Endothelial cell of umbilical vein (primary cell): ENCODE measurements around the gene DCLRE1B. TPM values are rescaled to one million over a fixed set of nuclear protein-coding genes. Genes with fewer than 3 reads are reported as not detected.

Source experiments
- BruUV-seq: library from RNA; stranded (reverse); fragments of 400-500 nt; replicated peaks from 2 replicates; lab custom pipeline; 2021; lab: Mats Ljungman, UMichigan
- CTCF ChIA-PET: fragments of 300-600, 350-600 bp; sonication (Branson Sonifier 250); formaldehyde crosslinking; loops from one replicate; lab custom pipeline; 2021; ENCODE audit warnings: antibody characterized with exemption, inconsistent platforms; lab: Charles Lee
- POLR2A ChIA-PET: fragments of 300-600, 350-600 bp; sonication (Branson Sonifier 250); formaldehyde crosslinking; loops from one replicate; lab custom pipeline; 2021; ENCODE audit warnings: antibody characterized with exemption, inconsistent platforms; lab: Charles Lee
- DNase-seq: peaks from one replicate; pipeline ENCODE4 v3.0.0-alpha.2; 2011; ENCODE audit warnings: low read depth, low spot score
- FAIRE-seq: peaks from 2 replicates; lab custom pipeline; 2011; peaks lifted over from hg19 to GRCh38; lab: Jason Lieb, UNC
- H2AFZ ChIP-seq: 2 replicates; pipeline ENCODE4 v1.6.0; 2012; ENCODE audit warnings: low read depth, low read length, control low read depth, inconsistent platforms
- H3K27ac ChIP-seq: 2 replicates; pipeline ENCODE4 v1.5.1; 2011; ENCODE audit warnings: low read depth, mild to moderate bottlenecking, control low read depth, low read length, moderate library complexity; ENCODE audit not compliant: insufficient read depth
- H3K27me3 ChIP-seq, 2 experiments: 2 replicates each; pipeline versions ENCODE4 v1.6.0 to v1.6.1; 2011; ENCODE audit warnings: low read length in 2 of 2, mixed read lengths in 1 of 2; ENCODE audit not compliant: control insufficient read depth in 2 of 2, insufficient read depth in 2 of 2
- H3K36me3 ChIP-seq, 2 experiments: 2 replicates in 1 of 2; 3 replicates in 1 of 2; pipeline ENCODE4 v1.5.1; 2011; ENCODE audit warnings: low read length in 2 of 2, mild to moderate bottlenecking in 1 of 2, moderate library complexity in 1 of 2; ENCODE audit not compliant: control insufficient read depth in 2 of 2, insufficient read depth in 2 of 2; ENCODE audit errors: extremely low read depth in 1 of 2
- H3K4me1 ChIP-seq: 3 replicates; pipeline ENCODE4 v1.5.1; 2011; ENCODE audit warnings: mild to moderate bottlenecking, low read length; ENCODE audit not compliant: control insufficient read depth, insufficient read depth; ENCODE audit errors: extremely low read depth
- H3K4me2 ChIP-seq: 2 replicates; pipeline ENCODE4 v1.6.1; 2011; ENCODE audit warnings: low read length, control low read depth, mixed read lengths; ENCODE audit not compliant: insufficient read depth
- H3K4me3 ChIP-seq, 3 experiments: fragments of 200-600 bp in 1 of 3; sonication (generic), shearing (Covaris generic) in 1 of 3; replicated peaks in 1 of 3; 2 replicates each; pipeline ENCODE4 v1.5.1; 2011 to 2016; ENCODE audit warnings: control low read depth in 3 of 3, low read length in 3 of 3, mild to moderate bottlenecking in 2 of 3, inconsistent platforms in 1 of 3, low read depth in 1 of 3, moderate library complexity in 1 of 3; ENCODE audit not compliant: insufficient read depth in 1 of 3
- H3K79me2 ChIP-seq: 2 replicates; pipeline ENCODE4 v1.6.0; 2012; ENCODE audit warnings: low read length, inconsistent platforms; ENCODE audit not compliant: control insufficient read depth, insufficient read depth
- H3K9ac ChIP-seq: replicated peaks from 2 replicates; pipeline ENCODE3; 2011; ENCODE audit warnings: low read length, control low read depth; ENCODE audit not compliant: insufficient read depth; ENCODE audit errors: extremely low read depth
- H3K9me1 ChIP-seq: replicated peaks from 3 replicates; pipeline ENCODE4 v1.6.0; 2011; ENCODE audit warnings: mild to moderate bottlenecking, low read length; ENCODE audit not compliant: control insufficient read depth, insufficient read depth; ENCODE audit errors: extremely low read depth
- H3K9me3 ChIP-seq: replicated peaks from 2 replicates; pipeline ENCODE4 v1.5.1; 2012; ENCODE audit warnings: low read length, inconsistent platforms; ENCODE audit not compliant: control insufficient read depth, insufficient read depth
- H4K20me1 ChIP-seq: replicated peaks from 2 replicates; pipeline ENCODE3; 2011; ENCODE audit warnings: mild to moderate bottlenecking, low read length; ENCODE audit not compliant: control insufficient read depth, insufficient read depth; ENCODE audit errors: extremely low read depth
- CTCF ChIP-seq, 2 donors: IDR thresholded peaks; 1 replicate in 1 of 2; 2 replicates in 1 of 2; pipeline ENCODE4 v1.5.1; 2011; ENCODE audit warnings: low read length in 2 of 2, mild to moderate bottlenecking in 2 of 2, moderate library complexity in 2 of 2, control low read depth in 1 of 2, inconsistent platforms in 1 of 2, low read depth in 1 of 2; ENCODE audit not compliant: insufficient read depth in 1 of 2; ENCODE audit errors: extremely low read depth in 1 of 2
- EZH2 ChIP-seq: IDR thresholded peaks from 2 replicates; pipeline ENCODE4 v1.6.1; 2012; ENCODE audit warnings: borderline replicate concordance, low read depth, mild to moderate bottlenecking, moderate library complexity, low read length, inconsistent platforms; ENCODE audit not compliant: severe bottlenecking
- FOS ChIP-seq: IDR thresholded peaks from 2 replicates; pipeline ENCODE4 v1.6.1; 2011; ENCODE audit warnings: mild to moderate bottlenecking, low read length, moderate library complexity, borderline replicate concordance; ENCODE audit not compliant: insufficient read depth
- GATA2 ChIP-seq: IDR thresholded peaks from 2 replicates; pipeline ENCODE4 v1.7.0; 2011; ENCODE audit warnings: low read depth, mild to moderate bottlenecking, moderate library complexity, mixed read lengths, low read length; ENCODE audit not compliant: insufficient read length, insufficient read depth
- JUN ChIP-seq: IDR thresholded peaks from 2 replicates; pipeline ENCODE4 v1.6.1; 2011; ENCODE audit warnings: borderline replicate concordance, low read depth; ENCODE audit not compliant: insufficient read length, insufficient read depth
- MAX ChIP-seq: IDR thresholded peaks from 2 replicates; pipeline ENCODE4 v1.6.1; 2011; ENCODE audit not compliant: insufficient read depth, insufficient read length
- MYC ChIP-seq: IDR thresholded peaks from one replicate; pipeline ENCODE4 v1.6.1; 2011; ENCODE audit warnings: mild to moderate bottlenecking, low read depth, low read length
- POLR2A ChIP-seq: IDR thresholded peaks from 2 replicates; pipeline ENCODE4 v1.6.1; 2012; ENCODE audit warnings: low read depth, mild to moderate bottlenecking, control low read depth, low read length
- POLR2AphosphoS5 ChIP-seq: IDR thresholded peaks from 2 replicates; pipeline ENCODE4 v1.6.1; 2012; ENCODE audit warnings: low read depth, mild to moderate bottlenecking, control low read depth, low read length, moderate library complexity; ENCODE audit not compliant: insufficient read depth
- dilution Hi-C: fragments of 300-500 bp; cut with MboI; formaldehyde crosslinking; loops from one replicate; pipeline ENCODE4 v1.15.0; 2019; ENCODE audit warnings: low sequenced_read_pairs; ENCODE audit not compliant: extremely low pct_ligation_motif_present
- intact Hi-C: fragments of 100-400 bp; cut with micrococcal nuclease; formaldehyde crosslinking; loops from one replicate; pipeline ENCODE4 v1.10.0; 2022
- polyA plus RNA-seq, 4 experiments: library from polyadenylated mRNA; depleted of rRNA in 3 of 4; stranded (reverse) in 3 of 4; unstranded in 1 of 4; fragments of >200 nt; gene quantifications; 2 replicates each; pipeline versions ENCODE4 v1.2.1 to v1.2.3, GENCODE V29; 2011 to 2012; ENCODE audit warnings: missing spikeins in 1 of 4
- total RNA-seq: library from RNA; stranded (reverse); gene quantifications from 2 replicates; pipeline ENCODE4 v1.2.3, GENCODE V29; 2021

The DCLRE1B gene
- total and polyA plus RNA-seq, 2 donors (not counting 3 experiments of a cell fraction or from before 2014, with no cell fraction given), result 5.6 to 10.7 TPM

- H3K36me3 ChIP-seq, result peaks cover 14 to 18% of the 10 kb centered on the region in 2 experiments
- H3K9me3 ChIP-seq, result no peaks in the 10 kb centered on the region
- TF ChIP-seq GATA2, result no peak
- TF ChIP-seq CTCF (IDR thresholded peaks at IDR 0.05; ENCODE audit: extremely low read depth in 1 of 2, insufficient read depth in 1 of 2, low read depth in 1 of 2, low read length in 2 of 2), result no peak
- no peak for TF ChIP-seq POLR2A
- TF ChIP-seq POLR2AphosphoS5, result no peak
- TF ChIP-seq MAX, result no peak
- no peak for TF ChIP-seq MYC
- TF ChIP-seq EZH2, result no peak
- no peak for TF ChIP-seq JUN
- TF ChIP-seq FOS, result no peak
- intact Hi-C loops, result no loop called here
- FAIRE-seq (no peak), DNase-seq (no peak)
- no peaks in the 10 kb centered on the region for H4K20me1 ChIP-seq
- ChIA-PET POLR2A (no interaction called here), CTCF (no interaction called here)
- no peaks in the 10 kb centered on the region for H3K9me1 ChIP-seq
- H3K27me3 ChIP-seq, result no peaks in the 10 kb centered on the region
- BruUV-seq, result no TSS peak
- H3K4me2 ChIP-seq, result no peak overlapping the region
- dilution Hi-C loops, result no loop called here
- H3K4me3 ChIP-seq, result no peak overlapping the region
- peaks cover 16% of the 10 kb centered on the region for H3K79me2 ChIP-seq
- peaks cover 15% of the 10 kb centered on the region for H3K4me1 ChIP-seq
- no peak overlapping the region for H3K27ac ChIP-seq
- no peak overlapping the region for H3K9ac ChIP-seq
- no peak overlapping the region for H2AFZ ChIP-seq
Measured at GRCh38 chr1:113899111-113899510, 6.0 kb upstream of the DCLRE1B start.
